ELF-1 (cell line): ENCODE data around the gene CUL5.
A peak's percentile ranks its signal among the peaks of the same experiment; 100 is the strongest.
"Not testable (repeated sequence)": the region's sequence is repeated elsewhere in the genome, so short reads cannot be mapped to it uniquely, and the experiment has no call there.

ENCODE experiments used
- DNase-seq: peaks from one replicate; pipeline ENCODE4 v3.0.0-alpha.2; 2016; ENCODE audit warnings: low read depth, low spot score

CUL5 gene

DNA sequence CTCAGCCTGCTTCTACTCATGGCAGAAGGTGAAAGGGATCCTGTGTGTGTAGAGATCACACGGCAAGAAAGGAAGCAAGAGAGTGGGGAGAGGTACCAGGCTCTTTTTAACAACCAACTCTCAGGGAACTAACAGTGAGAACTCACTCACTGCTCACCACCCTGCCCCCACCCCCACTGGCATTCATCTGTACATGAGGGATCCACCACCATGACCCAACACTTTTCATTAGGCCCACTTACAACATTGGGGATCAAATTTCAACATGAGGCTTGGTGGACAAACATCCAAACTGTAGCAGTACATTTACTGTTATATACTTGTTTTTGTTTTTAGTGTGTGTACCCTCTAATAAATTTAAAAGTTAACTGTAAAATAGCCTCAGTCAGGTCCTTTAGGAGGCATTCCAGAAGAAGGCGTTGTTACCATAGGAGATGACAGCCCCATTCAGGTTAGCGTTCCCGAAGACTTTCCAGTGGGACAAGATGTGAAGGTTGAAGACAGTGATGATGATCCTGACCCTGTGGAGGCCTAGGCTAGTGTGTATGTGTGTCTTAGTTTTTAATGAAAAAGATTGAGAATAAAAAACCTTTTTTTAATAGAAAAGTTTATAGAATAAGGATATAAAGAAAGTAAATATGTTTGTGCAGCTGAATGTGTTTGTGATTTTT lies 11.3 kb downstream of the CUL5 start:
- no peak for DNase-seq

DNA sequence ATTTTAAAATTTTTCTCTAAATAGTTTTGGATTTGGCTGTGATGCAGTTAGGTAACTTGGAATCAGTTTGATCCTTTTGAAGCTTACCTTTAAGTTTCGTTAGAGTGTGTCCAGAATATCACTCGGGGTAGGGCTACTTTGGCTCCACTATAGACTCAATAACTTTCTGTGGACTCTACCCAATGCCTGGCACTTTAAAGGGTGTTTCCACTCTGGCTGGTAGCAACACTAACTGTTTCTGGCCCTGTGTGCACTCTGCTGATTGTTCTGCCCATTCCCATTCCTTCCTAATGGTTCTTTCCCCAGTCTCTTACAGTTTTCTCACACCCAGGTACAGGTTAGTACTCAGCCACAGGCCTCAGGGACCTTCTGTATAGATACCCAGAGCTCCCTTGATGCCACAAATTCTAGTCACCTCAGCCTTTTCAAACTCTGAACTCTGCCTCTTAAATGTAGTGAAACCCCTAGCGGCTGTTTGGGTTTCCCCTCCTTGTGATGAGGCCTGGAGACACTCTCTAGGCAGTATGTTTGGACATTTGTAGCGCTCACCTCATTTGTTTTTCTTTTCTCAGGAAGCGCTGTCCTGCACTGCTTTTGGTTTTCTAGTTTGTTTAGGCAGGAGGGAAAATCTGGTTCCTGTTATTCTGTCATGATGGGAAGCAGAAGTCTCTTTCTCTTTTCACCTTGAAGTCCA lies 16.8 kb downstream of the CUL5 start:
- DNase-seq: peak; percentile 28

DNA sequence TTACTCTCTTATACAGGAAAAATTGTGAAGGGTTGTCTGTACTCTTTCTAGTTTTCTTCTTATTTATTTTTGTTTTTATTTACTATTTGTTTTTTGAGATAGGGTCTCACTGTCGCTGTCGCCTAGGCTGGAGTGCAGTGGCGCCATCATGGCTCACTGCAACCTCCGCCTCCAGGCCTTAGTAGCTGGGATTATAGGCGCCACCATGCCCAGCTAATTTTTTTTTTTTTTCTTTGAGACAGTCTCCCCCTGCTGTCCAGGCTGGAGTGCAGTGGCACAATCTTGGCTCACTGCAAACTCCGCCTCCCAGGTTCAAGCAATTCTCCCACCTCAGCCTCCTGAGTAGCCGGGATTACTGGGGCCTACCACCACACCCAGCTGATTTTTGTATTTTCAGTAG lies 18.4 kb downstream of the CUL5 start:
- DNase-seq: peak; percentile 58

DNA sequence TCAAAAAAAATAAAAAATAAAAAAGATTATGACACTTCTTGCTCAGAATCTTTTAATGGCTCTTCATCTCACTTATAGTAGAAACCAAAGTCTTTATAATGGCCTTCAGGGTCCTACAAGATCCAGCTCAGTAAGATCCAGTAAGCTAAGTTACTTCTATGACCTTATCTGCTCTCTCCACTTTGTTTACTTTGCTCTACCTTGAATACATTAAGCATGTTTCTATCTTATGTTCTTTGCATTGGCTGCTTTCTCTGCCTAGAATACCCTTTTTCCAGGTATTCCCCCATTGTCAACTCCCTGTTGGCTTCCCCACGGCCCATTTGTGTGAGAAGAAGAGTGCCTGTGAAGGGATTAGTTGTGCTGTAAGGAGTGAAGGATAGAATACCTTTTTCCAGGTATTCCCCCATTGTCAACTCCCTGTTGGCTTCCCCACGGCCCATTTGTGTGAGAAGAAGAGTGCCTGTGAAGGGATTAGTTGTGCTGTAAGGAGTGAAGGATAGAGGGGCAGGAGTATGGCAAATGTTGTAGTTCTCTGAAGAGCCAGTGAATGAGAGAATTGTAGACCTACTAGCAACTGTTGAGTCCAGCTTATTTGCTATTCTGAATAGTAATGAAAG lies 20.2 kb downstream of the CUL5 start:
- not testable (repeated sequence) for DNase-seq

DNA sequence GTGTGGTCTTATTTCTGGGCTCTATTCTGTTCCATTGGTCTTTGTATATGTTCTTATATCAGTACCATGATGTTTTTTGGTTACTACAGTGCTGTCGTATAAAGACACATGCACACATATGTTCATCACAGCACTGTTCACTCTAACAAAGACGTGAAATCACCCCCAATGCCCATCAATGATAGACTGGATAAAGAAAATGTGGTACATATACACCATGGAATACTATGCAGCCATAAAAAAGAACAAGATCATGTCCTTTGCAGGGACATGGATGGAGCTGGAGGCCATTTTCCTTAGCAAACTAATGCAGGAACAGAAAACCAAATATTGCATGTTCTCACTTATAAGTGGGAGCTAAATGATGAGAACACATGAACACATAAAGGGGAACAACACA lies 22.9 kb downstream of the CUL5 start:
- DNase-seq: not testable (repeated sequence)

DNA sequence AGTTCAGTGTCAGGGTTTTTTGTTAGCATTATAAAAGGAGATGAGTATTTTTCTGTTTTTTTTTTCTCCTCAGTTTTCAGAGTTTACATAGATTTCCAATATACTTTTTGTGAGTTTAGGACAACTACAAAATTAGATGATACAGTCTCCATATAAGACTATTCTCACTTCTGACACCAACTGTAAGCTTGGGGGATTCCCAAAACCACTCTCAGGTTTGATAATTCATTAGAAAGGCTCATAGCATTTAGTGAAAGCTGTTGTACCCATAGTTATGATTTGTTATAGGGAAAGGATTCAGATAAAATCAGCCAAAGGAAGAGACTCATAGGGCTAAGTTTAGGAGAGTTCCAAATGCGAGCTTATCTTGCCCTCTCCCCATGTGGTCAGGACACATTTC lies 24.1 kb downstream of the CUL5 start:
- DNase-seq: no peak

DNA sequence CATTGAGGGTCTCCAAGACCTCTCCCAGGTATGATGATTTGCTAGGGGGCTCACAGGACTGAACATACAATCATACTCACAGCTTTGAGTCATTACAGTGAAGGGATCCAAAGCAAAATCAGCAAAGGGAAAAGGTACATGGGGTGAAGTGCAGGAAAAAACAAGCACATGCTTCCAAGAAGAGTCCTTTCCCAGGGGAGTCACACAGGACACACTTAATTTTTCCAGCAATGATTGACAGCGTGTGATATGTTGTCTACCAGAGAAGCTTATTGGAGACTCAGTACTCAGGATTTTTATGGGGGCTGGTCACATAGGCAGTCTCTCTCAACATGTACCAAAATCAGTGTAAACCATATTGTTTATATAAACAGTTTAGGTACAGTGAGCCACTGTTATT lies 25.3 kb downstream of the CUL5 start:
- no peak for DNase-seq

DNA sequence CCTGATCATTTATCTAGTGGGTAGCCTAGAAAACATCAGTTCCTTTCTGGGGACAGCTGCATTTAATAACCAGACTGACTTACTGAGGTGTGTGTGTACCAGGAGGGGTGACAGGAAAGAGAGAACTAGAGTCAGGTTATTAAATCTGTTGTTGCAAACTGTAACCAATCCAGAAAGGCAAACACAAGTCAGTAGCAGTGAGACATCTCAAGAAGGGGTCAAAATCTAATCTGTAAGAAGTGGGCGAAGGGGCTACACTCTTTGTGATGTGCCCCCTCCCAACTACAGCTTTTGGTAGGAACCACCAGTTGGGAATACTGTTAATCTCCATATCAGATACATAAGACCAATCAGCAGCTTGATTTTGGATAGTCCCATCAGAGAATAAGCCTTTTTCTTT lies 26.3 kb downstream of the CUL5 start:
- DNase-seq: no peak

DNA sequence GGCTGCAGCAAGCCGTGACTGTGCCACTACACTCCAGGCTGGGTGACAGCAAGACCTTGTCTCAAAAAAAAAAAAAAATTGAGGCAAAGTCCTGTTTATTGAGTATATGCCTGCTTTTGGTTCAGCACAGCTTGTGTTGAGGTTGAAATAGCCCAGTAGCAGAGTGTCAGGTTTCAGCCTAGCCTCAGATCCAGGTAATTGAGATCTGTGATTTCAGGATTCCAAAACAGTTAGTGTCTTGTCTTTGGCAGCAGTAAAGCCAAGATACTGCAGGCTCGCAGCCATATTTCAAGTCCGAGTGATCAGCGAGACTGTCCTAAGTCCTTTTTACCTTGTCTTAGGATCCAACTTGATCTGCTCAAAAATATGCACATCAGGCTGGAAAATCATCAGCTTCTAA lies 27.0 kb downstream of the CUL5 start:
- no peak for DNase-seq

DNA sequence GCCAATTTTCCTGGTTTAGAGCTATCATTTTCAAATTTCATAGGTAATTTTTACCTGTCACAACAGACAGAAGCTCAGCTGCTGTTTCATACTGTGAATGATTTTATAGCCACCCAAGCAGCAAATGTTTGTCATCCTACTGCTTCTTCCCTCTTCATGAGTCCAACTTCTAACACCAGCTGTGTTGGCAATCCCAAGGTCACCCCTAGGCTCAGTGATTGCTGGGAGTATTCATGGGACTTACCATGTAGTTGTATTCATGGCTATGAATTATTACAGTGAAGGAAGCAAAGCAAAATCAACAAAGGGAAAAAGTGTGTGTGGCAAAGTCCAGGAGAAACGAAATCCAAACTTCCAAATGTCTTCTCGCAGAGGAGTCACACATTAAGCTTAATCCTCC lies 28.5 kb downstream of the CUL5 start:
- DNase-seq: no peak

DNA sequence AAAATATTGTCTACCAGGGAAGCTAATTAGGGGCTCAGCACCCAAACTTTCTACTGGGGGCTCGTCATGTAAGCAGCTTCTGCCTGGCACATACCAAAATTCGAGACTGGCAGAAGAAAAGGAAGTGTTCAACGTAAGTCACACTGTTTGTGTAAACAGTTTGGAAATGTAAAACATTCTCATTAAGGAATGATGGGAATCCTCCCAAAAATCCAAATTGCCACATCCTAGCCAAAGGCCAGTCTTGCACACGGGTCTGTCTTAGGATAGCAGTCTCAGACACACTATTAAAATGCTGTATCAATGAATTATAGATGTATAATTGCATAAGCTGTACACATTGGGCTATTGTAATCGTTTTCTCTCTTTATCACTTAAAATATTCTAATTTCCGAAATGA lies 28.9 kb downstream of the CUL5 start:
- no peak for DNase-seq

DNA sequence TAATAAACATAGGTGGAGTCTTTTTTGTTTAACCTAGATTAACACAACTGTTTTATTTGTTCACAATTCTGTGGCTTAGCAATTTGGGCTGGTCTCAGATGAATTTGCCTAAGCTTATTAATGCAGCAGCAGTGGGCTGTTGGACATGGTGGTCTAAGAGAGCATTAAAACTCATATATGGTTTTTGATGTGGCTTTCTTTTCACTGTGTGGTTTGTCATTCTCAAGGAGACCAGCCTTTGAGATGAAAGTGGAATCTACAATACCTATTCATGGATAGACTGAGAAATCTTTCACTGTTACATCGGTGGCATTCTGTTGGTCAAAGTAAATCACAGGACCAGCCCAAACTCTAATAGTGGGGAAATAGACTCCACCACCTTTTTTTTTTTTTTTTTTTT lies 39.6 kb downstream of the CUL5 start:
- no peak for DNase-seq

DNA sequence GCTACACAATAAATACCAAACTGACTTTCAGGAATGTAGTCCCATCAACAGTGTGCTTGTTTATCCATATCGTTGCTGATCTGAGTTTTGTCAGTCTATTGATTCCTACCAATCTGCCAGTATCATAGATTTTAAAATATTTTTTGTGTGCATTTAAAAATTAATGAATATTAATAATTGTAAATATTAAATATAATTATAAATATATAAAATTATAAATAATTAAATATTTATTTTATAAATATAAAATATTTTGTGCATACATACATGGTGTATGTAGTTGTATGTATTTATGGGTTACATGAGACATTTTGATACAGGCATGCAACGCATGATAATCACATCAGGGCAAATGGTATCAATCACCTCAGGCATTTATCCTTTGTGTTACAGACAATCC lies 53.6 kb downstream of the CUL5 start:
- no peak for DNase-seq

DNA sequence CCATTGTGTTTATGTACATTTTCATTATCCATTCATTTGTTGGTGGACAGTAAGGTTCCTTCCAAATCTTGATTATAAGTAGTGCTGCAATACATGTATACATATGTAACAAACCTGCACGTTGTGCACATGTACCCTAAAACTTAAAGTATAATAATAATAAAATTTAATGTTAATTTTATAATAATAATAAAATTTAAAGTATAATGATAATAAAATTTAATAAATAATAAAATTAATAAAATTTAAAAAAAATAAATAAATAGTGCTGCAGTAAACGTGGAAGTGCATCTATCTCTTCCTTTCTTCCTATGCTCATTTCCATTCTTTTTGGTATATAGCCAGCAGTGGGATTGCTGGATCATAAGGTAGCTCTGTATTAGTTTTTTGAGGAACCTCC lies 54.7 kb downstream of the CUL5 start:
- no peak for DNase-seq

DNA sequence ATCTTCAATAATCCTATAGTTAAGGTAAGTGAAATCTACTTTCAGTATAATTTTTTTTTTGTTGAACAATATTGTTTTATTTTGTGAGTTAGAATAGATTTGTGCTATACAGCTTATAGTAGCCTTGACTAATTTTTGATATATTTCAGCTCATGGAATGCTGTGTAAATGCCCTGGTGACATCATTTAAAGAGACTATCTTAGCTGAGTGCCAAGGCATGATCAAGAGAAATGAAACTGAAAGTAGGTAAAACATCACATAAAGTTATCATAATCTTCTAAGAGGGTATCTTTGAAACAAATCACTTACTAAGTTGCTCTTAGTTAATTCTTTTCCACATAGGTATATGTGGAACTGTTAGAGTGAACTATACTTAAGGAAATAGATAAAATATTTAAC lies 61.2 kb downstream of the CUL5 start:
- no peak for DNase-seq

DNA sequence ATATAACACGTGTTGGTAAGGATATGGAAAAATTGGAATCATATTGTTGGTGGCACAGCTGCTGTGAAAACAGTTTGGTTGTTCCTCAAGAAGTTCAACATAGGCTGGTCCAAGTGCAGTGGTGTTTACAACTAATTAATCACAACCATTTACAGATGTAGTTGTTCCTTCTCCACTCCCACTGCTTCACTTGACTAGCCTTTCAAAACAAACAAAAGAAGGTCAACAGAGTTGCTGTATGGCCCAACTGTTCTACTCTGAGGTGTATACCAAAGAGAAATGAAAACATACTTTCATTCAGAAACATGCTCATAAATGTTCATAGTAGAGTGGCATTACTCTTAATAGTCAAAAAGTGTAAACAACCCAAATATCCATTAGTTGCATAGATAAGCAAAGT lies 76.1 kb downstream of the CUL5 start:
- no peak for DNase-seq

DNA sequence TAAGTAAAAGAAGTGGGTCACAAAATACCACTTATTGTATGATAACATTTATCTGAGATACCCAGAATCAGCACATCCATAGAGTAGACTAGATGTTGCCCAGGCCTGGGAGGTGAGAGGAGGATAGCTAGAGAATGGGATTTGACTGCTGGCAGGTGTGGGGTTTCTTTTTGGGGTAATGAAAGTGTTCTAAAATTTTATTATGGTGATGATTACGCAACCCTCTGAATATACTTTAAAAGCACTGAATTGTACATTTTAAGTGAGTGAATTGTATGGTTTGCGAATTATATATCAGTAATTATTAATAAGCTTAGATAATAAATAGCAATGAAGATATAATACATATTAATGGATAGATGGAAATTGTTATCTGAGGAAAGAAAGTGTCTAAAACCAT lies 77.0 kb downstream of the CUL5 start:
- DNase-seq: no peak

DNA sequence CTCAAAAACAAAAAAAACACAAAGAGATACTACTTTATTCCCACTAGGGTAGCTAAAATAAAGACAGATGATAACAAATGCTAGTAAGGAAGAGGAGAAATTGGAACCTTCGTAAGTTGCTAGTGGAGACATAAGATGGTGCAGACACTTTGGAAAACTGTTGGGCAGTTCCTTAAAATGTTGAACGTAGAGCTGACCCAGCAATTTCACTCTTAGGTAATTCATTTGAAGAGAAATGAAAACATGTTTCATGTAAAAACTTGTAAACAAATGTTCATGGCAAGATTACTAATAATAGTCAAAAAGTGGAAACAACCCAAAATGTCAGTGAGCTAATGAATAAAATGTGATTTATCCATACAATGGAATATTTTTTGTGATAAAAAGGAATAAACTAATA lies 83.4 kb downstream of the CUL5 start:
- no peak for DNase-seq

DNA sequence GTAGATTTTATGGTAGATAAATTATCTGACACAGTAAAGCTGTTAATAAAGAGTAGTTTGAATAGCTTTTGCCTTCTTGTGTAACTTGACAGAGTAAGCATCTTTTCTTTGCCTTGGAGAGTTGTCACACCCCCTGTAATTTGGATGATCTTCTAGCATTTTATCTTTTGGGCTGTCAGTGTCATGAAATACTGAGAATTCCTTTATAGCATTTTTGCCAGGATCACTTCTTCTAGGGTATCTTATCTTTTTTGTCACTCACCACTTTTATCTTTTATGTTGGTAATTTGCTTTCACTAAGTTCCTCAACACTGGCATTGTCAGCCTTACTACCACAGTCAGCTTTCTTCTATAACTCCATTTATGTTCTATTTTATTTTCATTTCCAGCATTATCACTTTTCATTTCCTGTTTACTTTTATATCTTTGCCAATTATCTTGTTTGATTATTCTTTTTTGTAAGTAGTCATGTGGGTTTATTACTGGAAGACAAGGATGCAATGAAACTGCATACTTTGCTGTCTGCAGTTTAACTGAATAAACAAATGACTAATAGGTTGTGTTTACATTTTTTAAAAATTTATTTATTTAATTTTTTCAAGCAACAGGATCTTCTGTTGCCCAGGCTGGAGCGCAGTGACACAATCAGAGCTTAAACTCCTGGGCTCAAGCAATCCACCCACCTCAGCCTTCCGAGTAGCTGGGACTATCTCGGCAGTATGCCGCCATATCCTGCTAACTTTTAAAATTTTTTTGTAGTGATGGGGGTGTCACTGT lies 84.6 kb downstream of the CUL5 start:
- DNase-seq: no peak

DNA sequence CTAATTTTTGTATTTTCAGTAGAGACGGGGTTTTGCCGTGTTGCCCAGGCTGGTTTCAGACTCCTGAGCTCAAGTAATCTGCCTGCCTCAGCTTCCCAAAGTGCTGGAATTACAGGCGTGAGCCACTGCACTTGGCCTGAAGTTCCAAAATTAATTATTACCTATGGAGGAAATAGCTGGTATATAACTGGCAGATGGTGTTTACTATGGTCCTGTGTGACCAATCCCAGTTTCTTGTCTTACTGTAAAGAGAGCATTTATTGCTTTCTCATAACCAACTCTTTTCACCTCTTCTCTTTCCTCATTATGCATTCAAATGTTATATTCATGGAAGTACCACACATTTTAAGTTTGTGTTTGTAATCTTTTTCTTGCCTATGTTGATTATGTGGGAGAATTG lies 88.5 kb downstream of the CUL5 start:
- no peak for DNase-seq

DNA sequence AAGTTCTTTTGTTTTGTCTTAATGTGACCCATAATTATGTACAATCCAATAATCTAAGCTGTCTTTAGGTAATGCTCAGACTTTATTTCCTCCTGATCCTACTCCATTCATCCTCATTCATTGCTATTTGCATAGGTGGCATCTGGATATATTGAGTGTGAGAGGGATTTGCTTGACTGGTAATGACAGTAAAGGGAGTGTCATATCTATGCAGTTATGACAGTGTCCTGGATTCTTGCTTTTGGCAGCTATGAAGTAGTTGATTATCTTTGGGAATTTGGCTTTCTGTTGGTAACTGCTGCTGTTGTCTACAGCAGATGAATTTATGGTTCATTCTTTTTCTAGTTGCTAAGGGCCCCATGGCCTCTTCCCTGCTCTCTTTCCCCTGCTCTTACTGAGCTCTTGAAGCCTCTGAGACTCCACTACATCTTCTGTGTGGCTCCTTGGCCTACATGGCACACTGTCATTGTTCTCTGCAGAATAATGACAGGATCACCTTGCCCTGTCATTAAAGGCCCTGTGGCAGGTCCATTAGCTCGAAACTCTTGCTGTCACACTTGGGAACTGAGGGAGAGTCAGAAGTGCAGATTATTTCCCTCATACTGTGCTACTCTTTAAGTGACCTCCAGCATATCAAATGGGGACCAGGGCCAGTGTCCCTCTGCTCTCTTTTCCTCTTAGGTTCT lies 92.5 kb downstream of the CUL5 start:
- no peak for DNase-seq

DNA sequence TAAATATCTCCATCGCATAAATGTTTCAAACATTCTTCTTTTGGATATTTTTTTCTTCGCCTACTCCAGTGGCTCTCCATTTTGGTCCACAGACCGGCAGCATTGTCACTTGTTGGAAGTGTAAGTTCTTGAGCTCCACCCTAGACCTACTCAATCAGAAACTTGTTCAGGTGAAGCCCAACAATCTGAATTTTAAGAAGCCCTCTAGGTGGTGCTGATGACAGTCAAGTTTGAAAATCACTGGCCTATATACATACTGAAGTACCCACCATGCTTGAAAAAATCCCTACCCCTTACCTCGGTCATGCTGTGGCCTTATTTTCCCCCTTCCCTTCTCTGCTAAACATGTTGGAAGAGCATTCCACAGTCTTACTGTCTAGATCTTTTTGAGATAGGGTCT lies 102.4 kb downstream of the CUL5 start:
- DNase-seq: no peak
